KOPT-K1 (cell line): ENCODE results near the gene SYNE1.

Experiments used
- H3K27ac ChIP-seq: fragments of 200-600 bp; sonication (generic); 2 replicates; pipeline ENCODE4 v1.5.1; 2016; ENCODE audit warnings: antibody characterized with exemption, mild to moderate bottlenecking, low read depth, low read length; ENCODE audit not compliant: poor library complexity, severe bottlenecking
- H3K36me3 ChIP-seq: fragments of 200-600 bp; sonication (generic); 2 replicates; pipeline ENCODE4 v1.5.1; 2017; ENCODE audit warnings: antibody characterized with exemption, mild to moderate bottlenecking, low read length, moderate library complexity; ENCODE audit not compliant: insufficient read depth
- H3K9me3 ChIP-seq: fragments of 200-600 bp; sonication (generic); 2 replicates; pipeline ENCODE4 v1.5.1; 2017; ENCODE audit warnings: antibody characterized with exemption, low read length, mild to moderate bottlenecking; ENCODE audit not compliant: insufficient read depth, poor library complexity, severe bottlenecking

The SYNE1 gene

GRCh38 chr6:152250127-152250526 is 387.0 kb downstream of the SYNE1 start:
- peaks cover 6% of the 10 kb centered on the region; the same call in 1 of the 2 replicates for H3K36me3 ChIP-seq

GRCh38 chr6:152248980-152249379 is 388.2 kb downstream of the SYNE1 start:
- H3K9me3 ChIP-seq = no peaks in the 10 kb centered on the region
- H3K36me3 ChIP-seq = no peaks in the 10 kb centered on the region; the same call in 1 of the 2 replicates
- H3K27ac ChIP-seq = no peak overlapping the region

More at GRCh38 chr6:152250127-152250526, 387.0 kb downstream of the SYNE1 start:
- Histone ChIP-seq H3K9me3 (no peaks in the 10 kb centered on the region), H3K27ac (no peak overlapping the region)

GRCh38 chr6:152246554-152247337 is 390.4 kb downstream of the SYNE1 start:
- Histone ChIP-seq H3K27ac (no peak overlapping the region), H3K36me3 (peaks cover 4% of the 10 kb centered on the region; the same call in 1 of the 2 replicates), H3K9me3 (no peaks in the 10 kb centered on the region)

GRCh38 chr6:152244998-152245630 is 392.0 kb downstream of the SYNE1 start:
- H3K27ac ChIP-seq = no peak overlapping the region
- H3K9me3 ChIP-seq = no peaks in the 10 kb centered on the region
- H3K36me3 ChIP-seq = peaks cover 13% of the 10 kb centered on the region; the same call in 1 of the 2 replicates

- Histone ChIP-seq H3K27ac (no peak overlapping the region), H3K36me3 (peaks cover 33% of the 10 kb centered on the region; the same call in 1 of the 2 replicates), H3K9me3 (no peaks in the 10 kb centered on the region)
Observed at GRCh38 chr6:152241013-152241766, 396.0 kb downstream of the SYNE1 start.

GRCh38 chr6:152240436-152240835 is 396.7 kb downstream of the SYNE1 start:
- Histone ChIP-seq H3K27ac (no peak overlapping the region), H3K36me3 (peaks cover 33% of the 10 kb centered on the region; the same call in 1 of the 2 replicates), H3K9me3 (no peaks in the 10 kb centered on the region)

GRCh38 chr6:152236370-152237097 is 400.6 kb downstream of the SYNE1 start:
- peaks cover 37% of the 10 kb centered on the region; the same call in 1 of the 2 replicates for H3K36me3 ChIP-seq
- H3K9me3 ChIP-seq = no peaks in the 10 kb centered on the region
- H3K27ac ChIP-seq = no peak overlapping the region

- H3K36me3 ChIP-seq = peaks cover 32% of the 10 kb centered on the region
- H3K9me3 ChIP-seq = no peaks in the 10 kb centered on the region
- no peak overlapping the region for H3K27ac ChIP-seq
Observed at GRCh38 chr6:152233547-152234320, 403.4 kb downstream of the SYNE1 start.

GRCh38 chr6:152232501-152233151 is 404.5 kb downstream of the SYNE1 start:
- Histone ChIP-seq H3K27ac (no peak overlapping the region), H3K9me3 (no peaks in the 10 kb centered on the region), H3K36me3 (peaks cover 27% of the 10 kb centered on the region)

GRCh38 chr6:152229330-152229729 is 407.8 kb downstream of the SYNE1 start:
- no peaks in the 10 kb centered on the region for H3K9me3 ChIP-seq
- H3K36me3 ChIP-seq = peaks cover 20% of the 10 kb centered on the region
- H3K27ac ChIP-seq = no peak overlapping the region

- peaks cover 22% of the 10 kb centered on the region for H3K9me3 ChIP-seq
- H3K27ac ChIP-seq = no peak overlapping the region
- peaks cover 40% of the 10 kb centered on the region for H3K36me3 ChIP-seq
Observed at GRCh38 chr6:152226119-152226518, 411.0 kb downstream of the SYNE1 start.

GRCh38 chr6:152225241-152225934 is 411.8 kb downstream of the SYNE1 start:
- Histone ChIP-seq H3K36me3 (peaks cover 37% of the 10 kb centered on the region), H3K27ac (no peak overlapping the region), H3K9me3 (peaks cover 22% of the 10 kb centered on the region)

- H3K36me3 ChIP-seq = peaks cover 39% of the 10 kb centered on the region
- no peak overlapping the region for H3K27ac ChIP-seq
- H3K9me3 ChIP-seq = peaks cover 22% of the 10 kb centered on the region
Observed at GRCh38 chr6:152223636-152224035, 413.5 kb downstream of the SYNE1 start.
